HEK293 (cell line): ENCODE data around the gene ZNF423.

ENCODE experiments used
- CTCF ChIA-PET: fragments of 350-600 bp; formaldehyde crosslinking; extraction: SDS; loops from one replicate; lab custom pipeline; 2021; ENCODE audit warnings: antibody characterized with exemption; lab: Yijun Ruan, JAX
- POLR2A ChIA-PET: fragments of 300-600 bp; formaldehyde crosslinking; extraction: SDS; loops from one replicate; lab custom pipeline; 2020; ENCODE audit warnings: antibody characterized with exemption, inconsistent platforms; lab: Yijun Ruan, JAX
- H3K27ac ChIP-seq: fragments of 200-500 bp; sonication (Bioruptor generic); 2 replicates; pipeline ENCODE4 v1.5.1; 2014; ENCODE audit warnings: low read depth, low read length, control low read depth, inconsistent platforms; ENCODE audit errors: extremely low read depth
- H3K36me3 ChIP-seq, 2 experiments: fragments of 200-500 bp in 1 of 2; sonication (Bioruptor generic) in 1 of 2; 1 replicate in 1 of 2; 2 replicates in 1 of 2; pipeline ENCODE4 v1.5.1; 2014 to 2017; ENCODE audit warnings: inconsistent platforms in 2 of 2, low read length in 2 of 2; ENCODE audit not compliant: control insufficient read depth in 2 of 2, insufficient read depth in 1 of 2
- H3K4me1 ChIP-seq: fragments of 200-500 bp; sonication (Bioruptor generic); 2 replicates; pipeline ENCODE4 v1.5.1; 2014; ENCODE audit warnings: mild to moderate bottlenecking, low read length, inconsistent platforms; ENCODE audit not compliant: control insufficient read depth, insufficient read depth
- H3K4me3 ChIP-seq: 2 replicates; pipeline ENCODE4 v1.5.1; 2011; ENCODE audit warnings: low read depth, mild to moderate bottlenecking, control low read depth, low read length, moderate library complexity
- H3K9me3 ChIP-seq: fragments of 200-500 bp; sonication (Bioruptor generic); 2 replicates; pipeline ENCODE4 v1.5.1; 2014; ENCODE audit warnings: low read depth, low read length, inconsistent platforms; ENCODE audit not compliant: control insufficient read depth, insufficient read depth
- EGR2 ChIP-seq: fragments of 450-650 bp; formaldehyde crosslinking; IDR thresholded peaks from 2 replicates; pipeline ENCODE4 v1.5.1; 2016; ENCODE audit warnings: low read depth, missing biosample characterization, missing genetic modification characterization
- KLF17 ChIP-seq: fragments of 450-650 bp; formaldehyde crosslinking; IDR thresholded peaks from 2 replicates; pipeline ENCODE4 v1.5.1; 2016; ENCODE audit warnings: missing biosample characterization, missing genetic modification characterization
- KLF8 ChIP-seq: fragments of 450-650 bp; formaldehyde crosslinking; IDR thresholded peaks from 2 replicates; pipeline ENCODE4 v1.5.1; 2016; ENCODE audit warnings: missing biosample characterization, missing genetic modification characterization
- MEIS1 ChIP-seq: sonication (generic); formaldehyde crosslinking; IDR thresholded peaks from 2 replicates; pipeline ENCODE4 v1.8.1; 2022; ENCODE audit warnings: missing genetic modification reagents, mild to moderate bottlenecking, borderline replicate concordance
- TCF7L2 ChIP-seq: IDR thresholded peaks from 2 replicates; pipeline ENCODE4 v1.6.1; 2011; ENCODE audit warnings: low read depth, mild to moderate bottlenecking, inconsistent platforms, low read length, moderate library complexity, borderline replicate concordance
- ZBTB17 ChIP-seq: fragments of 450-650 bp; formaldehyde crosslinking; IDR thresholded peaks from 2 replicates; pipeline ENCODE4 v1.5.1; 2016; ENCODE audit warnings: missing biosample characterization, missing genetic modification characterization
- ZBTB44 ChIP-seq: fragments of 450-650 bp; IDR thresholded peaks from 2 replicates; pipeline ENCODE4 v1.5.1; 2018; ENCODE audit warnings: missing biosample characterization, mild to moderate bottlenecking, missing genetic modification characterization
- ZEB2 ChIP-seq: fragments of 450-650 bp; formaldehyde crosslinking; IDR thresholded peaks from 2 replicates; pipeline ENCODE4 v1.5.1; 2016; ENCODE audit warnings: missing biosample characterization, missing genetic modification characterization
- ZFHX2 ChIP-seq: fragments of 450-650 bp; formaldehyde crosslinking; conservative IDR thresholded peaks from 2 replicates; pipeline ENCODE4 v1.5.1; 2016; ENCODE audit warnings: missing biosample characterization, missing genetic modification characterization
- ZNF133 ChIP-seq: fragments of 450-650 bp; formaldehyde crosslinking; IDR thresholded peaks from 2 replicates; pipeline ENCODE4 v1.5.1; 2016; ENCODE audit warnings: missing biosample characterization, missing genetic modification characterization
- ZNF174 ChIP-seq: fragments of 450-650 bp; formaldehyde crosslinking; IDR thresholded peaks from 2 replicates; pipeline ENCODE4 v1.5.0; 2017; ENCODE audit warnings: missing biosample characterization, mild to moderate bottlenecking, missing genetic modification characterization
- ZNF239 ChIP-seq: fragments of 450-650 bp; formaldehyde crosslinking; IDR thresholded peaks from 2 replicates; pipeline ENCODE4 v1.5.1; 2016; ENCODE audit warnings: missing biosample characterization, missing genetic modification characterization
- ZNF548 ChIP-seq: fragments of 450-650 bp; formaldehyde crosslinking; IDR thresholded peaks from 2 replicates; pipeline ENCODE4 v1.5.1; 2016; ENCODE audit warnings: missing biosample characterization, missing genetic modification characterization
- ZNF610 ChIP-seq: fragments of 450-650 bp; formaldehyde crosslinking; IDR thresholded peaks from 2 replicates; pipeline ENCODE4 v1.5.1; 2016; ENCODE audit warnings: missing biosample characterization, missing genetic modification characterization, borderline replicate concordance
- ZNF658 ChIP-seq: fragments of 450-650 bp; formaldehyde crosslinking; IDR thresholded peaks from 2 replicates; pipeline ENCODE4; 2016; ENCODE audit warnings: missing biosample characterization, missing genetic modification characterization
- ZNF76 ChIP-seq: fragments of 450-650 bp; formaldehyde crosslinking; IDR thresholded peaks from 2 replicates; pipeline ENCODE4; 2016; ENCODE audit warnings: low read depth, missing biosample characterization, missing genetic modification characterization, borderline replicate concordance
- ZSCAN23 ChIP-seq: fragments of 450-650 bp; formaldehyde crosslinking; IDR thresholded peaks from 2 replicates; pipeline ENCODE4 v1.5.1; 2016; ENCODE audit warnings: missing biosample characterization, missing genetic modification characterization
- TF ChIP-seq, protein P1 (sequence below): fragments of 450-650 bp; formaldehyde crosslinking; IDR thresholded peaks from 2 replicates; pipeline ENCODE4 v1.5.1; 2017; ENCODE audit warnings: missing biosample characterization, mild to moderate bottlenecking, missing genetic modification characterization, moderate library complexity
- TF ChIP-seq, protein P2 (sequence below): fragments of 450-650 bp; formaldehyde crosslinking; IDR thresholded peaks from 2 replicates; pipeline ENCODE4 v1.5.1; 2016; ENCODE audit warnings: missing biosample characterization, missing genetic modification characterization
- TF ChIP-seq, protein P3 (sequence below): fragments of 450-650 bp; formaldehyde crosslinking; IDR thresholded peaks from 2 replicates; pipeline ENCODE4 v1.5.1; 2016; ENCODE audit warnings: missing biosample characterization, missing genetic modification characterization

Gene ZNF423

DNA sequence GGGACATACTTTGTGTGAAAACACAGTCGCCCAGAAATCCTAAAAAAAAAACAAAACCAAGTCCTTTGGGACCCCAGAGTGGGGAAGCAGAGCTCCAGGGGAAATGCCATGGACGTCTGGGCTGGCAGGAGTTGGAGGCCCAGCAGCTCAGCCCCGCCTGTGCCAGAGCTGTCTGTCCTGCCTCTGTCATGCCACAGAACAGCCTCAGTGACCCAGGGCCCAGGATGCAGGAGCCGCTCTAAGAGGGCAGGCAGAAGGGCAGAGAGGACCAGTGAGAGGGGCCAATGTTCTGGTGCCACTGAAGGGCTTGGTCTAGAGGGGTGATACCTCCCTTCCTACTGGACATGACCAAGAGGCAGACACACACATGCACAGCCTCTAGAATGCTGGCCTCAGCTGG lies 316.2 kb downstream of the ZNF423 start:
- Histone ChIP-seq H3K9me3 (no peaks in the 10 kb centered on the region), H3K36me3 (no peaks in the 10 kb centered on the region), H3K27ac (no peak overlapping the region), H3K4me1 (no peaks in the 10 kb centered on the region), H3K4me3 (no peak overlapping the region)
- CTCF ChIA-PET: interaction anchor here (0.7 kb wide), 1 partner anchor 16 kb away, joined by 3 read pairs; no protein-coding TSS in a partner anchor
- TF ChIP-seq ZNF239 (no peak), ZNF174 (no peak), ZNF548 (no peak), MEIS1 (CRISPR knock-in tag) (no peak), ZEB2 (no peak), ZBTB44 (no peak), ZNF133 (tag by site-specific recombination) (no peak), ZBTB17 (tag by site-specific recombination) (no peak), ZNF76 (tag by site-specific recombination) (no peak)
- TF ChIP-seq, protein P1, sequence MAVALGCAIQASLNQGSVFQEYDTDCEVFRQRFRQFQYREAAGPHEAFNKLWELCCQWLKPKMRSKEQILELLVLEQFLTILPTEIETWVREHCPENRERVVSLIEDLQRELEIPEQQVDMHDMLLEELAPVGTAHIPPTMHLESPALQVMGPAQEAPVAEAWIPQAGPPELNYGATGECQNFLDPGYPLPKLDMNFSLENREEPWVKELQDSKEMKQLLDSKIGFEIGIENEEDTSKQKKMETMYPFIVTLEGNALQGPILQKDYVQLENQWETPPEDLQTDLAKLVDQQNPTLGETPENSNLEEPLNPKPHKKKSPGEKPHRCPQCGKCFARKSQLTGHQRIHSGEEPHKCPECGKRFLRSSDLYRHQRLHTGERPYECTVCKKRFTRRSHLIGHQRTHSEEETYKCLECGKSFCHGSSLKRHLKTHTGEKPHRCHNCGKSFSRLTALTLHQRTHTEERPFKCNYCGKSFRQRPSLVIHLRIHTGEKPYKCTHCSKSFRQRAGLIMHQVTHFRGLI: no peak
- TF ChIP-seq, protein P2, sequence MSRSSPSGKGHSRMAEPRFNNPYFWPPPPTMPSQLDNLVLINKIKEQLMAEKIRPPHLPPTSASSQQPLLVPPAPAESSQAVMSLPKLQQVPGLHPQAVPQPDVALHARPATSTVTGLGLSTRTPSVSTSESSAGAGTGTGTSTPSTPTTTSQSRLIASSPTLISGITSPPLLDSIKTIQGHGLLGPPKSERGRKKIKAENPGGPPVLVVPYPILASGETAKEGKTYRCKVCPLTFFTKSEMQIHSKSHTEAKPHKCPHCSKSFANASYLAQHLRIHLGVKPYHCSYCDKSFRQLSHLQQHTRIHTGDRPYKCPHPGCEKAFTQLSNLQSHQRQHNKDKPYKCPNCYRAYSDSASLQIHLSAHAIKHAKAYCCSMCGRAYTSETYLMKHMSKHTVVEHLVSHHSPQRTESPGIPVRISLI (tag by site-specific recombination): no peak
- POLR2A ChIA-PET: interaction anchor here (0.9 kb wide), 1 partner anchor 47 kb away, joined by 3 read pairs; no protein-coding TSS in a partner anchor

GRCh38 chr16:49537924-49538459 lies 317.9 kb downstream of the ZNF423 start:
- Histone ChIP-seq H3K27ac (no peak overlapping the region), H3K4me3 (no peak overlapping the region), H3K4me1 (no peaks in the 10 kb centered on the region), H3K36me3 (no peaks in the 10 kb centered on the region), H3K9me3 (no peaks in the 10 kb centered on the region)
- ChIA-PET CTCF (no interaction called here), POLR2A (no interaction called here)
- TF ChIP-seq EGR2 (tag by site-specific recombination): peak; percentile 72
- no peak for TF ChIP-seq ZNF610 (tag by site-specific recombination)
- TF ChIP-seq ZFHX2 (tag by site-specific recombination): peak; percentile 48
- TF ChIP-seq, all 188 proteins: peak for 2

DNA sequence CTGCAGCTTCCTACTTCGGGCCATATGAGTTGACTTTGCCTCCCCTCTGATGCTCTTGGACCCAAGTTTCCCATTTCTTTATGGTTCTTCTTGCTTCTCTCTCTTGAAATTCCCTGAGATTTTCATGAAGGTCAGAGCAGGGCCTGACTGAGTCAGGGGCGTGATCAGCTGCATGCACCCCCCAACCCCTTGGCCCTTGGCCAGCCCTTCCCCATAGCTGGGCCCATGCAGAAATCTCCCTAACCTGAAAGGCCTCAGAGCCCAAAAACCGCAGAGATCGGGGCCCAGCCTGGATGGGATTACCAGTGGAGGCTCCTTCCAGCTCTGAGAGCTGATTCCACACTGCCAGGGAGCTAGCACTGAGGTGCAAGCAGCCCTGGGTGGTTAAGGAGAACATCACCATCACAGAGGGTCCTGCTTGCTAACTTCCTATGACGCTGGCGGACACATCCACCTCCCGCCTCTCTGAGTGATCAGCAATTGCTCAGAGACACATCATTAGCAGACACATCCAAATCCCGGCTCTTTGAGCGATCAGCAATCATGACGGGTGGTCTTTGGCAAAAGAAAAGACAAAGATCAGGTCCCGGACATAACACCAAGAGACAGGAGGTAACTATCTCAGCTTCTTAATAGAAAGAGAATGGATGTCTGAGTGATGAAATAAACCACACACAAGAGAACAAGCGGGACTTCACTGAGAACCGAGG lies 320.9 kb downstream of the ZNF423 start:
- Histone ChIP-seq H3K4me1 (no peaks in the 10 kb centered on the region), H3K9me3 (no peaks in the 10 kb centered on the region), H3K4me3 (no peak overlapping the region), H3K36me3 (no peaks in the 10 kb centered on the region), H3K27ac (no peak overlapping the region)
- TF ChIP-seq ZSCAN23 (tag by site-specific recombination): no peak
- TF ChIP-seq KLF17: no peak
- no peak for TF ChIP-seq TCF7L2
- TF ChIP-seq, protein P3, sequence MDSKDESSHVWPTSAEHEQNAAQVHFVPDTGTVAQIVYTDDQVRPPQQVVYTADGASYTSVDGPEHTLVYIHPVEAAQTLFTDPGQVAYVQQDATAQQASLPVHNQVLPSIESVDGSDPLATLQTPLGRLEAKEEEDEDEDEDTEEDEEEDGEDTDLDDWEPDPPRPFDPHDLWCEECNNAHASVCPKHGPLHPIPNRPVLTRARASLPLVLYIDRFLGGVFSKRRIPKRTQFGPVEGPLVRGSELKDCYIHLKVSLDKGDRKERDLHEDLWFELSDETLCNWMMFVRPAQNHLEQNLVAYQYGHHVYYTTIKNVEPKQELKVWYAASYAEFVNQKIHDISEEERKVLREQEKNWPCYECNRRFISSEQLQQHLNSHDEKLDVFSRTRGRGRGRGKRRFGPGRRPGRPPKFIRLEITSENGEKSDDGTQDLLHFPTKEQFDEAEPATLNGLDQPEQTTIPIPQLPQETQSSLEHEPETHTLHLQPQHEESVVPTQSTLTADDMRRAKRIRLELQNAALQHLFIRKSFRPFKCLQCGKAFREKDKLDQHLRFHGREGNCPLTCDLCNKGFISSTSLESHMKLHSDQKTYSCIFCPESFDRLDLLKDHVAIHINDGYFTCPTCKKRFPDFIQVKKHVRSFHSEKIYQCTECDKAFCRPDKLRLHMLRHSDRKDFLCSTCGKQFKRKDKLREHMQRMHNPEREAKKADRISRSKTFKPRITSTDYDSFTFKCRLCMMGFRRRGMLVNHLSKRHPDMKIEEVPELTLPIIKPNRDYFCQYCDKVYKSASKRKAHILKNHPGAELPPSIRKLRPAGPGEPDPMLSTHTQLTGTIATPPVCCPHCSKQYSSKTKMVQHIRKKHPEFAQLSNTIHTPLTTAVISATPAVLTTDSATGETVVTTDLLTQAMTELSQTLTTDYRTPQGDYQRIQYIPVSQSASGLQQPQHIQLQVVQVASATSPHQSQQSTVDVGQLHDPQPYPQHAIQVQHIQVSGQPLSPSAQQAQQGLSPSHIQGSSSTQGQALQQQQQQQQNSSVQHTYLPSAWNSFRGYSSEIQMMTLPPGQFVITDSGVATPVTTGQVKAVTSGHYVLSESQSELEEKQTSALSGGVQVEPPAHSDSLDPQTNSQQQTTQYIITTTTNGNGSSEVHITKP: no peak
- TF ChIP-seq ZNF658 (tag by site-specific recombination): no peak
- TF ChIP-seq KLF8: no peak
- POLR2A ChIA-PET: no interaction called here
- CTCF ChIA-PET: interaction anchor here (1.3 kb wide), 1 partner anchor 14 kb away, joined by 3 read pairs; no protein-coding TSS in a partner anchor
